NCI-H1417 treated with DMSO at 0.1 percent for 48 hours (cell line): ENCODE results near the gene NT5C3B.

Experiments
- DNase-seq: peaks from one replicate; lab custom pipeline; 2025; lab: John Stamatoyannopoulos, UW

The NT5C3B gene

DNA sequence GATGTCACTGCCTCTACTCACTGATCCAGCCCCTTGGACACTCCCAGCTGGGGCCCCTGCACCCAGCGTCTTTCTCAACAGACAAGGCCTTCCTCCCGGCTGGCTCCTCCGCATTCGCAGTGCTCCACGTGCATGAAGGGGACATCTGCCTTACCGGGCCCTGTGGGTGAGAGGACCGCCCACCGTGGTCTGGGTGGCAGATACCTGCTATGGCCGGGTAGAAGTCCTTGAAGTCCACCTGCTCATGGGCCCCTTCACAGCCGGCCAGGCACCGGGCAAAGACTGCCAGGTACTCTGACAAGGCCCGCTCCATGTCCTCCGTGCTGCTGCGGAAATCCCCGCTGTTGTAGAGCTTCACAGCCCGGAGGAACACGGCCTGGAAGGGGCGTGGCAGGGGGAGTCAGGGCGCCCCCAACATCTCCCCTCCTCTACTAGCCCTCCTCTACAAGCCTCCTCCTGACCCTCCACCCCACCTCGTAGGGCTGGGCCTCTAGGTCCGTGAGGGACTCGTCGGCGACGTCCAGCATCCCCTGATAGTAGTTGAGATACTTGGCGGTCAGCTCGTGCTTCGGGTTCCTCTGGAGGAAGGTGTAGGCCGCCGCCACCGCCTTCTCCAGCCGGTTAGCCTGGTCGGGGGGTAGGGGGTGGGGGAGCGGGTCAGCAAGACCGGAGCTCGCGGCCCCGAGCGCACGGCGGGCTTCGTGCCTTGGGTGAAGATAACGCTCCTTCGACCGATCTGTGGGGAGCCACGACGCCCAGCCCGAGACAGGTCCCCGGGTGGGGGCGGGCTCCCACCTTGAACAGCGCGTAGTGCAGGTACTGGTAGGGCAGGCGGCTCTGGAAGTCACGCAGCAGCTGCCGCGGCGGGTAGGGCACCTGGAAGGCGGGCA is 25.1 kb downstream of the NT5C3B start:
- DNase-seq: no peak

DNA sequence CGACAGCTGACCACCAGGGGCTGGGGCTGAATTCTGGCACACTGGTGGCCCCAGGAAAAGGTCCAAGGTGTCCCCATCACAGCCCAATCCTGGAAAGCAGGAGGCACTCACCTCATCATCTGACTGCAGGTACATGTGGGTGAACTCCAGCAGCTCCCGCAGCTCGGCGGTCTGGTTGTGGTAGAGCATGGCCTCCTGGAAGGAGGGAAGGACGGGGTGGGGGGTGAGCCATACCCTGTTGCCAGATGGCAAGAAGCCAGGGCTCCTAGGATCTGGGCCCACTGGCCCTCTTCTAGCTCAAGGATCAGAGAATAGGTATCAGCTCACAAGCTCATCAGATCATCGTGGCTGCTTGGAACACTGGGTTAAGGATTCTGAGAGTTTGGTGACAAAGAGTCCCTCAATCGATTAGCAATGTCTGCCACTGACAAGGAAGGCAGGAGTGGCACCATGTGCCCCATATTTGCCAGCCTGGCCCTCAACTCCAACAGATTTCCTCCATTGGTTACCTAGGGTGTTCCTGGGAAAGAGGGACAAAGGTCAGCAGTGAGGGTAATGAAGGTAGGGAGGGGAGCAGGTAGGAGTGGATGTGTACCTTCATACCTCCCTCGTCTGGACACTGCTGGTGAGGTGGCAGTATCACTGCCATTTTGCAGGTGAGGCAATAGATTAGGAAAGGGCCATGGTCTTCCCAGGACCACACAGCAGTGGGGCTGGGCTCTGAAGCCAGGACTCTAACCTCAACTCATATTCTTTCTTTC is 29.2 kb downstream of the NT5C3B start:
- no peak for DNase-seq

DNA sequence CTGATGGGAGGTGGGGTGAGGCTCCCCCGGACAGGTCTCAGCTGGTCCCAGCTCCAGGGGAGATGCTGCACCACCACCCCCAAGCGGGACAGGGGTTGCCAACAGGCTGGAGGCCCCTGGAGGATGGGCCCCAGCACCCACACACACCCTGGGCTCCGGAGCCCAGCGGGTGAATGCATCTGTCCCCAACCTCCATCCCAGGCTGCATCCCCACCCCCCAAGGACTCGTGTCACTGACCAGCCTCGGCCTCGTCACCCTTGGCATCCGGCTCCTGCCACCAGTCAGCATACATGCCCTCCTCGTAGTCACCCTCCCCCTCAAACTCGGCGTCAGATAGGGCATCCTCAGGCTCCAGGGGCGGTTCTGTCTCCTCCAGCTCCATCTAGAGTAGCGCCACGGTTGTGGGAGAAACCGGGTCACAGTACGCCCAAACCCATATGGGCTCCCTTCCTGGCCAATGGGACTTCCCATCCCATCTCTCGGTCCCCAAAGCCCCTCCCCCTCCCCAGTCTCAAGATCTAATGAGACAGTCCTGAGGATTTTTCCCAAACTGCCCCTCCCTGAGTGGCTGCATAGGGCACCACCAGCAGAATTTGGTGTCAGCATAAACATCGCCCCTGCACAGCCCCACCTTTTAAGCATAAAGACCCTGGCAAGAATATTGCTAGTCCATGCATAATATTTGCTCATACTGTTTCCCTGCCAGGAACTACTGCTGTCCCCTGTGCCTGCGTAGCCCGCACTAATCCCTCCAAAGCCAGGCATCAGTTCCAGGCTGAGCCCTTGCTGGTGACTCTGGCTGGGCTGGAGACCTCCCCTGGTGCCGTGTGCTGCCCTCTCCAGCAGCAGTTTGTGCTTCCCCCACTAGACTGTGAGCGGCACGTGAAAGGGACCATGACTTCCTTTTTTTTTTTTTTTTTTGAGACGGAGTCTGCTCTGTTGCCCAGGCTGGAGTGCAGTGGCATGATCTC is 32.7 kb downstream of the NT5C3B start:
- DNase-seq: no peak

DNA sequence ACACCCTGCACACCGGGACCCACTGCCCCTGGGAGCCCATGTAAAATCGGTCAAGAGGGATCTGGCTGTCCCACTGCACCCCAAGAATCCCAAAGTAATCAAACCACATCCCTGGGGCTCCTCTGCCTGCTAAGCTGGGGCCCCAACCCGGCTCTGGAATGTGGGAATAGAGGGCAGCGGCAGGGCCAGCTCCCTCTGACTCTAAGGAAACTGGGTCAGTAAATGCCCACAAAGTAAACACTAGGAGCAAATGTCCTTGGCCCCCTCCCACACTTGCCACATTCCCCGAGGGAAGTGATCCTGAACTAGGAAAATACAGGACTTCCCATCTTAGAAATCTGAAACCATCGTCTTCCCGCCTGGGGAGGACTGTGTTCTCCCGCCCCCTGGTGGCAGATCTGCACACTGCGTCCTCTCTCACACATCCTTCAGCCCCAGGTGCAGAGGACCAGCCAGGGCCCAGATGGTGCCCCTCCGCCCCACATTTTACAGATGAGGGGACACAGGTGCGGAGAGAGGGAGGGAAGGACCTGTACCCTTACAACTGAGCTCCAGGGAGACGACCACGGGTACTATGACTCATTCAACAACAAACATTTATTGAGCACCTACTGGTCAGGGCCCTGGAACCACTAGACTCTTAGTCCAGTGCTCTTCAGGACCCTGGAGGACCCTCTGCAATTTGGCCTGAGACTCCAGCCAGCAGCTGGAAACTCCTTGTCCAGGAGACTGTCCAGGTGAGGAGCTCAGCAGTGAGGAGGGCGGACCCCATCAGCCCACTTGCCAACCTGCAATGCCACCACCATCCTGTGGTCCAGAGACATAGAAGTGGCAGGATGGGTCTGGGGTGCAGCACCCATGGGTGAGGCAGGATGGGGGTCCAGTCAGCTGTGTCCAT is 34.4 kb downstream of the NT5C3B start:
- no peak for DNase-seq

DNA sequence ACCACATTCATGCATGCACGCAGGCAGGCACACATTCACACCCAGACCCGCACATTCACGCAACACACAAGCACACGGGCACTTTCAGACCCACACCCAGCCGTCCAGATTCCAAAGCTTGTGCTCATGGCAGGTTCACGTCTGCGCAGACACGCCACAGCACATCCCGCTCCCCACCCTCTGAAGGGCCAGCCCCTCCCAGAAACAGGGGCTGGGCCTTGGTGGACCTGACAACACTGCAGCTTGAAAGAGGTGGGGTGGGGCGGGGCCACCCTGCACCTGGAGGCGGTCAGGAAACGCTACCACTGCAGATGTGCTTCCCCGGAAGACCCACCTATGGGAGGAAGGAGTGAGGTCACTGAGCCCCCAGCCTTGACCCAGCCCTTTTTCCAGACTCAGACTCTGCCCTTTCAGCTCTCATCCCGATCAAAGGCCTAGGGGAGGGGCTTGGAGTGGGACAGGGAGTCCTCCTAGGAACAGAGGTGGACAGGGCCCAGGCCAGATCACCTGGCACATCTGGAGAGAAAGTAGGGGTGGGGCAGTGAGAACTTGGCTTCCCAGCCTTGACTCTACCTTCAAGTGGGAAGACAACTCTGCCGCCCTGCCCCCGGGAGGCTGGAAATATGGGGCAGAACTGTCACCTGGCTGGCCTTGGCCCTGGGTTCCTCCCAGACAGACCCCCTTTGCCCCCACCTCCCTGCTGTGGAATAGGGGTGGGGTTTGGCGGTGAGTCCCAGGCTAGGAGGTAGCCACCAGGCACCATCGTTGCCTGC is 35.2 kb downstream of the NT5C3B start:
- no peak for DNase-seq

DNA sequence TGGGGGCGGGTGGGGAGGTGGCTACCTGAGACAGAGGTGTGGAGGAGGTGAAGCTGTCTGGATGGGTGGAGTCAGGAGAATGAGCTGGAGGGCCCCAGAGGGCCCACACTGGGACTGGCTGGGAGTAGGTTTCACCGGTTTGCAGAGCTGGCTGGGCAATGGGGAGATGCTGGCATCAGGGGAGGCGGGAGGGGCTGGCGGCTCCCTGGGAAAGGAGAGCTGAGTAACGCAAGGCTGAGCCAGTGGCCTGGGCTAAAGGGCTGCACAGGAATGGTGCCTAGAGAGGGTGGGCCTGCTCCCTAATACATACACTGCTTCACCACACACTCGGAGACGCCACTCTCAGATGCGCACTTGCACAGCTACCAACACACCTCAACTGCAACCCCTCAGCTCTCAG is 36.7 kb downstream of the NT5C3B start:
- DNase-seq: no peak

DNA sequence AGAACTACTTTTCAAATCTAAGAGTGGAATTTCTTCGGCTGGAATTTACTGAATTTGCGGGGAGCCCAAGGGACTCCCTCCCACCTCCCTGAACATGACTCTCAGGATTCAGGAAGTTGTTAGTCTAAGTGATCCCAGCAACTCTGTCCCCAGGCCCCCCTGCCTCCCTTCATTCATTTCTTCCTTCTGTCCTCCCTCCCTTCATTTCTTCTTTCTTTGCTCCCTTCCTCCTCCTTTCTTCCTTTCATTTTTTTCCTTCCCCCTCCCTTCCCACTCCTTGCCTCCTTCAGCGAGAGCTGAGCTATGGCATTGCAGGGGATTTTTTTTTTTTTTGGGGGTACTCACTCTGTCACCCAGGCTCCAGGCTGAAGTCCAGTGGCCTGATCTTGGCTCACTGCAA is 38.7 kb downstream of the NT5C3B start:
- no peak for DNase-seq

DNA sequence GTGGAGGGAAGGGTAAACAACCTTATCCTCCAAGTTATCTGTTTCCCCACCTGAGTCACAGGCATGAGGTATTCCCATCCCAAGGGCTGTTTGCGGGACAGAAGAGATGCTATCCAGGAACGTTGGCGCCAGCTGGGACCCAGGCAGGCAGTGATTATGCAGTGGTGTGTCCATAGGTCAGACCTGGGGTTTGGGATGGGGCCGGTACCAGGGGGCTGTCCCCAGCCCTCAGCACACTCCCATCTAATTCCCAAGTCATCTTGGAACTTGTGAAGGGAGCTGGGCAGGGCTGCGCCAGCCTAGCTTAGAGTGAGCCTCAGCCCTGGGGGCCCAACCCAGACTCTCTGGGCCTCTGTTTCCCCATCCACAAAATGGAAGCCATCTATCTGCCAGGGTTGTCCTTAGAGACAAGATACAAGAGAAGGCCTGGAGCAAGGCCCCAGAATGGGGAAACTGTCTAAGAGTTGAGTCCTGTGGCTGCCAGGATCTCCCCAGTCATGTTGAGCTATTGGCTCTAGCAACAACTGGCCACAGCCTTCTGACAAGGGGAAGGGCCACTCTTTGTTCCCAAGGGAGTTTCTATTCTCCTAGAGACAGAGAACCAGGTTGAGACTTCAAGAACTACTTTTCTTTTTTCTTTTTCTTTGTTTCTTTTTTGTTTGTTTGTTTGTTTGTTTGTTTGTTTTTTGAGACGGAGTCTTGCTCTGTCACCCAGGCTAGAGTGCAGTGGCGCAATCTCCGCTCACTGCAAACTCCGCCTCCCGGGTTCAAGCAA is 39.7 kb downstream of the NT5C3B start:
- no peak for DNase-seq

DNA sequence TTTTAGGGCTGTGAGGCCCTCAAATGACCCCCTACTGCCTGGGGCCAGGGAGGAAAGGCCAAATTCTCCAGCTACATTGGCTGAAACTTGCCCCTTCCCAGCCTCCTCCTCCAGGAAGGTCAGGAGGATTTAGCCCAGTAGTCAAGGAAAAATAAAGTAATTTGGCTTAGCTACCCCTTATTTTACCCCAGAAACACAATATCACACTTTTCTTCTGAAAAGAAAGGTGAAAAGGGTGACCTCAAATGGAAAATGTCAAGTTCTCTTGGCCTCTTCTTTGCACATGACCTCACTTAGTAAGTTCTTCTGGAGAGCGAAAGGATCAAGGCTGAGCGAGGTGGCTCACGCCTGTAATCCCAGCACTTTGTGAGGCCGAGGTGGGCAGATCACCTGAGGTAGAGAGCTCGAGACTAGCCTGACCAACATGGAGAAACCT is 41.5 kb downstream of the NT5C3B start:
- no peak for DNase-seq

DNA sequence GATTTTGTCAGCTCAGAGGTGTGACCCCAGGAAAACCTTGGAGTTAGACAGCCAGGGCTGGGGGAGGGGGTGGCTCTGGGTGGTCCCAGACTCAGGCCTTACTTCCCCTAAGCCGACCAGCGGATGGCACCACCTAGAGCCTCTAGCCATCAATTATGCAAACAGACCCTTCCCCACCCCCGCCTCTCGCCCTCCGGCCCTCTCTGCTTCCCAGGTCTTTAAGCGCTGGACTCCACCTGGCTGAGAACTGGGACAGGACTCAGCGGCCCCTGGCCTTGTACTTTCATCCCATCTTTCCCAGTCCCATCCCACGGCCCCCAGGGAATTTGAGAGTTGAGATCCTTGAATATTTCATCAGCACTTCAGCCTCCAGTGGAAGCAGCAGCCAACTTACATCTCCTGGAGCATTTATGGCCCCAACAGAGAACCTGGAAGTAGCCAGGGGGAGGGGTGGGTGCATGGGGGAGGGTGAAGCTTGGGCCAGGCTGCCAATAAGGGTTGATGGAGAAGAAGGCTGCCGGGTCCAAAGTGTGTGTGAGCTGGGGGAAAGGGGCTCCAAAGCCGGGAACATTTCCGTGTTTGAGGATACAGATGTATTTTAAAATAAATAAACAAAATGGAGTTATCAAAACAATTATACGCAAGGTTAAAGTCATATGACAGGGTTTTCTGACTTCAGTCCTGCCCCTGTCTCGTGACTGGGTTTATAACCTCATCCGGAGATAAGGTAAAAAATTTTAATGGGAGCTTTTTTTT is 42.1 kb downstream of the NT5C3B start:
- no peak for DNase-seq

DNA sequence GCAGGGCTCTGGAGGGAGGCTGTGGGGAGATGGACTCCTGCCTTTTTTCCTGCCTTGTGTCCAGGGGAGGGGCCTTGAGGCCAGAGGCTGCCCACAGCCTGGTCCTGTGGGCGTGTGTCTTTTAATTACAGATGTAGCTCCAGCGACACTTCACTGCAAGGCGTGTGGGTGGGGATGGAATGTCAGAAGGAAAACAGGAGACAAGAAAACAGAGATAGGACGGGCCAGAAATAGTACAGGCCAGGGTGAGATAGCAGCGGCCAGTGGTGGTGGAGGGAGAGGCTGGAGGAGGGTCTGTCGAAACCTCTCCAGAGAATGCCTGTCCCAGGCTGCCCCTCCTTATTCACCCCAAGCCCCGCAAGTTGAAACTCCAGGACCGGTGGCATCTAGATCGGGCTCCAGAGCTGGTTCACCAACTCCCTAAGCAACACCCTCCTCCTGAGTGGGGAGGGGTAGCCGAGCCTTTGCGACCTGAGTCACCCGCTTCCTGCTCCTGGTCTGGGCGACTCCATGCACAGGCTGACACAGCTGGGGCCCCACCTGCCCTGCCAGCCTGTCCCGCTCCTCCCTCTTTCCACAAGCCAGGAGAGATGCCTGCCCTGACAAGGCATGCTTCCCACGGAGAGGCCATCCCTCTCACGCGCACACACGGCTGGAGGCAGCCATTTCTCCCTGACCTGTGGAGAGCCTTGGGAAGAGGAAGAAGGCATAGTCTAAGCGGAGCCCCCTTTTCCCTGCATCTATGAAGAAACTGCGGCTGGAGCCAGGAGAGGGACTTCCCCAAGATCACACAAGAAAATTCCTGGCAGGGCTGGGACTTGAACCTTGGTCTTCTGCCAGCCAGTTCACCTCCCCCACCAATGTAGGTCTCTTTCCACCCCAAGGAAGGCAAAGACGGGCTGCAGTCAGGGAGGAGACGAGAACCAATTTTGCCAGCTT is 42.9 kb downstream of the NT5C3B start:
- DNase-seq: no peak

DNA sequence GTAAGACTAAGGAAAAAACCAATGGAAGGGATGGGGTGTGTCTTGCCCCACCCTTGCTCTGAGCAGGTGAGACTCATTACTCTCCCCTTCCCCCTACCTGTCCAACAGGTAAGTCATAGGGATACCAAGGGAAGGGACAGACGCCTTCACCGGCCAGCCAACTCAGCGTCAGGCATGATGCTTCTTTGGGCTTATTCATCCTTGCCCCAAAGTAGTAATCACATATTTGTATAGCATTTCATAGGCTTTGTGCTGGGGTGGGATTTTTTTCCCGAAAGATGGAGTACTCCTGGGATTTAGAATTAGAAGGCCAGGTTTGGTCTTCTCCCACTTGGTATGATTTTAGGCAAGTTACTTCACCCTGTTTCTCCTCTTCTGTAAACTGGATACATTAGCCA is 49.0 kb downstream of the NT5C3B start:
- no peak for DNase-seq

DNA sequence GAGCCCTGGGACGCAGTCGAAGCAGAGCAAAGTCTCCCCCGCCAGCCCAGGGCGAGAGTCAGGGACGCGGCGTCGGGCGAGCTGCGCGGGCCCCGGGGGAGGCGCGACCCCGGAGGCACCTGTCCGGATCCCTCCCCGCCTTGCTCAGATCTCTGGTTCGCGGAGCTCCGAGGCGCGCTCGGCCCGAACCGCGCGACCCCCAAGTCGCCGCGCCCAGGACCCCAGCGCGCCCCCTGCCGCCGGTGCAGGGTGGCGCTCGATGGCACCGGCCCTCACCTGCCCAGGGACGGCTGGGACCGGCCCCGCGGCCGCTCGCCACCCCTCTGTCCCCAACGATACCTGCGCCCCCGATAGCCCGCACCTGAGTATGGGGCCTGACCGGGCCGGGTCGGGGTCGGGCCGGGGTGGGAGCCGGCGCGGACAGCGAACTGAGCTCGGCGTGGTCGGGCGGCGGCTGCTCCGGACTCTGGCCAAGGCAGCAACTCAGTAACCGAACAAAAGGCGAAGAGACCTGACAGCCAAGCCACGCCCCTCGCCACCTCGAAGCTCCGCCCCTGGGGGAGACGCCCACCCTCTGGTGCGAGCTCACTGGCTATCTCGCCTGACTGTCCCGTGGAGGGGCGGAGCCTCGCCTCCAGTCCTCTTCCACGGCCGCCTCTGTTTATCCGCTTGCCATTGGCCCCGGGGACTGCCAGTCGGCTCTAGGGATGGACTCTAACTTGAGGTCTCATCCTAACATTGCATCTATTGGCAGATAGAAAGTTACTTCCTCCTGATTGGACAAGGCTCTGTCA is 49.6 kb downstream of the NT5C3B start, which contains the start of gene JUP:
TSS of gene JUP (minus strand) at position 485 of the 794 bp plus-strand sequence. CDS start 14,857 bp downstream, outside the sequence.
- DNase-seq: peak; percentile 95

DNA sequence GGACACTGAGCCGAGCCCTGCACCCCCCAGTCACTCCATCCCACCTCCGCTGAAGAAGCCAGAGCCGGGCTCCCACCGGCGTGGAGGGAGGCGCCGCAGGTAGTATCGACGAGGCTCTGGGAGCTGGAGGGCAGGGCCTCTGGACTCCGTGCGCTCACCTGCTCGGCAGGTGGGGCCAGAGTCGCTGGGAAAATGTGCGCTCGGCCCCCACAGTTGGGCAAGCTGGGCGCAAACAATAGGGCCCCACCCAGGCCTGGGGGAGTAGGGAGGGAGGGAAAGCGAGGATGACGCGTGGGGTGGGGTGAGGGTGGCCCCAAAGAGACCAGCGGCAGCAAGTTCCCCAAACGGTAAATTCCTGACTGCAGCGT is 50.2 kb downstream of the NT5C3B start:
- DNase-seq: no peak

DNA sequence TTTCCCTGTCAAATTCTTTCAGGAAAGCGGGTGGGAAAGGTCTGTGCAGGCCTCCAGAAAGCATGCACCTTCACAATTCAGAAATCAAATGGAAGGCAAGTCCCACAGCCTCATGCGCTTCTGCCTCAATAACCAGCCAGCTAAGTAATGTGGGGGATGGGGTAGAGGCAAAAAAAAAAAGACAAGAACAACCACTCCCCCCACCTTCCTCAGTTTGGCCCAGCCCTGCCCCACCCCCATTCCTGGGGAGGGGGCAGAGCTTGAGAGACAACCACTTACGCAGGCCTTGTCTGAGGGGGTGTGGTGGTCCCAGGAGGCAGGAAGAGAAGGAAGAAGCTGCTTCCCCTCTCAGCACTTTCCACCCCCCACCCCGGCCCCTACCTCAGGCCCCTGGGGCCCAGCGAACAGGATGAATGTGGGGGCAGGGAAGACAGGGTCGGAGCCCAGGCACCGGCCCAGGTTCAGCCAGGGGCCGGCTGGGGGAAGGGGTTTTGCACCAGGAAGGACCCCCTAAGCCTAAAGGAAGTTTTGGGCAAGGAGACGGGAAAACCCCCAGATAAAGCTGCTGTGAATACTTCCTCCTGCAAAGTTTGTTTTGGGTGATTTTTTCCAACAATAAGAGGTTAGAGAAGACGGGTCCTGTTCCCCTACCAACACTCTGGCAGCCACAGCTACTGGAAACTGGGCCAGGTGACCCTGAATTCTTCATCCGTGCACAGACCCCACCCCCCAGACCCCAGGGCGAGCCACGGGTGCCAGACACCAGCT is 50.8 kb downstream of the NT5C3B start:
- no peak for DNase-seq

DNA sequence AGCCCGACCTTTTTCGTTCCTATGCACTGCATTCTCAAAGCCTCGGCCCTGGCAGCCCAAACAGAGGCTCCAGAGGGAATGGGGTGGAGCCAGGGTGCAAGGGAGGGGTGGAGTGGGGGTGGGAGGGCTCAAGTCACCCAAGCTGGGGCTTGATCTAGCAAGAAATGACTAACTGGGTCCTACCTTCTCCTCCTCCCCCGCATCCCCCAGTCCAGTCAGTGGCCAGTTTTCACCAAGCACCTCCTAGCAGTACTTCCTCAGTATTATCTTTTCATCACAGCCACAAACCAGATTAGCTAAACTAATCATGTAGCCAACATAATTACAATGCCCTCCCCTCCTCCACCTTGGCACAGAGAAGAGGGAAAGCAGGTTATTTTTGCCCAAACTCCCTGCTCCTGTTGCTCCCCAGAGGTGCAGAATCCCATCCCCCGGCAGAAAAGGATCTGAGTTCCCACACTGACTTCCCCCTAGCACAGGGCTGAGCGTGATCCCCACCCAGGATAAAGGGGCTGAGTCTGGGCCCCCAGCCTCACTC is 51.8 kb downstream of the NT5C3B start:
- no peak for DNase-seq
